ENCODE data around the gene TPST1. TPM values are rescaled to one million over a fixed set of nuclear protein-coding genes. Genes with fewer than 3 reads are reported as not detected.

The TPST1 gene
- total and polyA plus RNA-seq, 2 donors (not counting 1 experiment from before 2014, with no cell fraction given), result 81.8 to 151 TPM

- Histone ChIP-seq H3K79me2 (ENCODE audit: control insufficient read depth, insufficient read depth, low read length) (no peaks in the 10 kb centered on the region), H3K9ac (ENCODE audit: insufficient read depth, low read length) (no peak overlapping the region), H3K4me3 (replicated peaks in 1 of 4; ENCODE audit: control extremely low read depth in 1 of 4, insufficient read depth in 1 of 4, low read depth in 3 of 4, low read length in 4 of 4) (no peak overlapping the region), H3K27ac (ENCODE audit: insufficient read depth, low read length) (no peak overlapping the region), H3K4me2 (ENCODE audit: extremely low read depth, insufficient read depth, low read length) (no peak overlapping the region), H4K20me1 (ENCODE audit: control insufficient read depth, extremely low read depth, insufficient read depth, low read length) (no peaks in the 10 kb centered on the region), H3K9me3 (ENCODE audit: control insufficient read depth, insufficient read depth, low read depth, low read length) (no peaks in the 10 kb centered on the region), H2AFZ (ENCODE audit: low read length) (no peak overlapping the region), H3K4me1 (ENCODE audit: control insufficient read depth, extremely low read depth, insufficient read depth, low read length) (peaks cover 3% of the 10 kb centered on the region), H3K36me3 (ENCODE audit: control insufficient read depth, insufficient read depth, low read length) (no peaks in the 10 kb centered on the region), H3K27me3 (ENCODE audit: control insufficient read depth, insufficient read depth, low read length) (no peaks in the 10 kb centered on the region)
- no peak for DNase-seq (ENCODE audit: low read depth in 2 of 2)
- TF ChIP-seq EZH2 (IDR thresholded peaks at IDR 0.05; ENCODE audit: low read length, missing control alignments), result no peak
- TF ChIP-seq, protein P1, sequence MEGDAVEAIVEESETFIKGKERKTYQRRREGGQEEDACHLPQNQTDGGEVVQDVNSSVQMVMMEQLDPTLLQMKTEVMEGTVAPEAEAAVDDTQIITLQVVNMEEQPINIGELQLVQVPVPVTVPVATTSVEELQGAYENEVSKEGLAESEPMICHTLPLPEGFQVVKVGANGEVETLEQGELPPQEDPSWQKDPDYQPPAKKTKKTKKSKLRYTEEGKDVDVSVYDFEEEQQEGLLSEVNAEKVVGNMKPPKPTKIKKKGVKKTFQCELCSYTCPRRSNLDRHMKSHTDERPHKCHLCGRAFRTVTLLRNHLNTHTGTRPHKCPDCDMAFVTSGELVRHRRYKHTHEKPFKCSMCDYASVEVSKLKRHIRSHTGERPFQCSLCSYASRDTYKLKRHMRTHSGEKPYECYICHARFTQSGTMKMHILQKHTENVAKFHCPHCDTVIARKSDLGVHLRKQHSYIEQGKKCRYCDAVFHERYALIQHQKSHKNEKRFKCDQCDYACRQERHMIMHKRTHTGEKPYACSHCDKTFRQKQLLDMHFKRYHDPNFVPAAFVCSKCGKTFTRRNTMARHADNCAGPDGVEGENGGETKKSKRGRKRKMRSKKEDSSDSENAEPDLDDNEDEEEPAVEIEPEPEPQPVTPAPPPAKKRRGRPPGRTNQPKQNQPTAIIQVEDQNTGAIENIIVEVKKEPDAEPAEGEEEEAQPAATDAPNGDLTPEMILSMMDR (conservative IDR thresholded peaks at IDR 0.05 in 1 of 2, IDR thresholded peaks at IDR 0.05 in 1 of 2; ENCODE audit: low read depth in 1 of 2, low read length in 2 of 2), result no peak
Observed at GRCh38 chr7:66182920-66183319, 22.2 kb upstream of the TPST1 start.

GRCh38 chr7:66183700-66184099 lies 21.4 kb upstream of the TPST1 start:
- DNase-seq (ENCODE audit: low read depth in 2 of 2), result peak; percentile 62 to 96

DNA sequence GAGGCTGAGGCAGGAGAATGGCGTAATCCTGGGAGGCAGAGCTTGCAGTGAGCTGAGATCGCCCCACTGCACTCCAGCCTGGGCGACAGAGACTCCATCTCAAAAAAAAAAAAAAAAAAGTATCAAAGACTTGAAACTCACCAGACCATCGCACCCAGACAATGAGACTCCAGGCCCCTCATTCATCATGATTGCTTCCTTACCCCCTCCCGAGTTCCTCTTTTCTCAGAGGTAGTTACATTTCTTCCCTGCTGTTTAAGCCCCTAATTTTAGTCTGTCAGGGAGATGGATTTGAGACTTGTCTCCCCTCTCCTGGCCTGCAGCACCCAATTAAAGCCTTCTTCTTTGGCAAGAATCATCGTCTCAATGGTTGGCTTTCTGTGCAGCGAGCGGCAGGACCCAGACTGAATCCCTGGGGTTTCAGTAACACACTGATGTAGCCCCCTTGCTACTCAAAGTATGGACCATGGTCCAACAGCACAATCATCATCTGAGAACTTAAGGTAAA lies 19.4 kb upstream of the TPST1 start:
- Histone ChIP-seq H2AFZ (ENCODE audit: low read length) (no peak overlapping the region), H3K27ac (ENCODE audit: insufficient read depth, low read length) (no peak overlapping the region), H3K9ac (ENCODE audit: insufficient read depth, low read length) (no peak overlapping the region), H3K36me3 (ENCODE audit: control insufficient read depth, insufficient read depth, low read length) (no peaks in the 10 kb centered on the region), H3K4me3 (replicated peaks in 1 of 4; ENCODE audit: control extremely low read depth in 1 of 4, insufficient read depth in 1 of 4, low read depth in 3 of 4, low read length in 4 of 4) (no peak overlapping the region), H3K4me2 (ENCODE audit: extremely low read depth, insufficient read depth, low read length) (no peak overlapping the region), H3K79me2 (ENCODE audit: control insufficient read depth, insufficient read depth, low read length) (no peaks in the 10 kb centered on the region), H4K20me1 (ENCODE audit: control insufficient read depth, extremely low read depth, insufficient read depth, low read length) (no peaks in the 10 kb centered on the region), H3K27me3 (ENCODE audit: control insufficient read depth, insufficient read depth, low read length) (no peaks in the 10 kb centered on the region), H3K9me3 (ENCODE audit: control insufficient read depth, insufficient read depth, low read depth, low read length) (no peaks in the 10 kb centered on the region), H3K4me1 (ENCODE audit: control insufficient read depth, extremely low read depth, insufficient read depth, low read length) (peaks cover 3% of the 10 kb centered on the region)
- TF ChIP-seq EZH2 (IDR thresholded peaks at IDR 0.05; ENCODE audit: low read length, missing control alignments), result no peak
- TF ChIP-seq, protein P1 (conservative IDR thresholded peaks at IDR 0.05 in 1 of 2, IDR thresholded peaks at IDR 0.05 in 1 of 2; ENCODE audit: low read depth in 1 of 2, low read length in 2 of 2), result no peak
- no peak for DNase-seq (ENCODE audit: low read depth in 2 of 2)

More at GRCh38 chr7:66183700-66184099, 21.4 kb upstream of the TPST1 start:
- H3K27me3 ChIP-seq (ENCODE audit: control insufficient read depth, insufficient read depth, low read length), result no peaks in the 10 kb centered on the region
- no peak overlapping the region for H3K9ac ChIP-seq (ENCODE audit: insufficient read depth, low read length)
- H3K79me2 ChIP-seq (ENCODE audit: control insufficient read depth, insufficient read depth, low read length), result no peaks in the 10 kb centered on the region
- no peaks in the 10 kb centered on the region for H3K36me3 ChIP-seq (ENCODE audit: control insufficient read depth, insufficient read depth, low read length)
- no peak overlapping the region for H2AFZ ChIP-seq (ENCODE audit: low read length)
- peaks cover 3% of the 10 kb centered on the region for H3K4me1 ChIP-seq (ENCODE audit: control insufficient read depth, extremely low read depth, insufficient read depth, low read length)
- no peak overlapping the region for H3K4me2 ChIP-seq (ENCODE audit: extremely low read depth, insufficient read depth, low read length)
- peak overlapping the region; percentile 28 for H3K27ac ChIP-seq (ENCODE audit: insufficient read depth, low read length)
- TF ChIP-seq EZH2 (IDR thresholded peaks at IDR 0.05; ENCODE audit: low read length, missing control alignments), result no peak
- TF ChIP-seq, protein P1 (conservative IDR thresholded peaks at IDR 0.05 in 1 of 2, IDR thresholded peaks at IDR 0.05 in 1 of 2; ENCODE audit: low read depth in 1 of 2, low read length in 2 of 2), result no peak
- H3K4me3 ChIP-seq (replicated peaks in 1 of 4; ENCODE audit: control extremely low read depth in 1 of 4, insufficient read depth in 1 of 4, low read depth in 3 of 4, low read length in 4 of 4), result no peak overlapping the region
- no peaks in the 10 kb centered on the region for H3K9me3 ChIP-seq (ENCODE audit: control insufficient read depth, insufficient read depth, low read depth, low read length)
- no peaks in the 10 kb centered on the region for H4K20me1 ChIP-seq (ENCODE audit: control insufficient read depth, extremely low read depth, insufficient read depth, low read length)
